WERI-Rb-1 (cell line): ENCODE data around the gene MLYCD.
"Not testable (repeated sequence)": the region's sequence is repeated elsewhere in the genome, so short reads cannot be mapped to it uniquely, and the experiment has no call there.

Experiments used
- DNase-seq: peaks from one replicate; pipeline ENCODE4 v3.0.0-alpha.2; 2020
- H3K27ac ChIP-seq: fragments of 250-450 bp; sonication (Bioruptor Pico); 2 replicates; pipeline ENCODE4 v1.5.1; 2020; ENCODE audit warnings: mild to moderate bottlenecking, moderate library complexity
- H3K27me3 ChIP-seq: fragments of 250-450 bp; sonication (Bioruptor Pico); 2 replicates; pipeline ENCODE4 v1.5.1; 2021; ENCODE audit warnings: mild to moderate bottlenecking, low read depth, moderate library complexity; ENCODE audit not compliant: insufficient read depth, severe bottlenecking
- H3K36me3 ChIP-seq: fragments of 250-450 bp; sonication (Bioruptor Pico); 2 replicates; pipeline ENCODE4 v1.5.1; 2020; ENCODE audit warnings: mild to moderate bottlenecking, moderate library complexity
- H3K4me3 ChIP-seq: 2 replicates; pipeline ENCODE4 v1.5.1; 2011; ENCODE audit warnings: low read depth, mild to moderate bottlenecking, control low read depth, low read length
- H3K9me3 ChIP-seq: fragments of 250-450 bp; sonication (Bioruptor Pico); 2 replicates; pipeline ENCODE4 v1.5.1; 2021; ENCODE audit warnings: mild to moderate bottlenecking, moderate library complexity; ENCODE audit not compliant: severe bottlenecking
- TF ChIP-seq, protein P1 (sequence below): IDR thresholded peaks from 2 replicates; pipeline ENCODE4 v1.5.1; 2011; ENCODE audit warnings: low read depth, mild to moderate bottlenecking, control low read depth, inconsistent platforms, low read length

The MLYCD gene

DNA sequence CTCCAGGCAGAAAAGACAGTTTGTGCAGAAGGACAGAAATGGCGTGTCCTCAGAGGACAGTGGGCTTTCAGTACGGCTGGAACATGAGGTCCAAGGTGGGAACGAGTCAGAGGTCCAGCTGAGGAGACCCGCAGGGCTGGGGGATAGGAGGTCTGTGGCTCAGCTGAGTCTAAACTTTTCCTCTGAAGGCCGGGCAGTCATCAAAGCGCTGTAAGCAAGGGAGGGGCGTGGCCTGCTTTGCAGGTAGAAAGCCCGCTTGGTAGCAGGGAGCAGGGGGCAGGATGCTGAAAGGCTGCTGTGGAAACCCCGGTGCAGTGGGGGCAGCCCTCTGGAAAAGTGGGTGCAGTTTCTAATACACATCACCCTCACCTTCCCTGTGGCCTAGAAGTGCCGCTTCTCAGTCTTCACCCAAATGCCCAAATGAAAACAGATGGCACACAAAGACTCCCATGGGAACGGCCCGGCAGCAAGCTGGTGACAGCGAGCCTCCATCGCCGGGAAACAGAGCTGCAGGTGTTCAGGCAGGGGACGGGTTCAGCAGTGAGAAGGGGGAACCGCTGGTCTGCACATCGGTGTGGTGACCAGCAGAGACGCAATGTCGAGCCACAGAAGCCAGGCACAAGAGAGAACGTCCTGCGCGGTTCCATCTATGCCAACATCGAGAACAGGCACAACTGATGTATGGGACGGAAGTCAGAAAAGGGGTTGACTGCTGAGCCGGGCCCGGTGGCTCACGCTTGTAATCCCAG lies 41.9 kb downstream of the MLYCD start:
- no peaks in the 10 kb centered on the region for H3K27me3 ChIP-seq
- no peak overlapping the region for H3K4me3 ChIP-seq
- H3K36me3 ChIP-seq: no peaks in the 10 kb centered on the region
- DNase-seq: no peak
- TF ChIP-seq, protein P1, sequence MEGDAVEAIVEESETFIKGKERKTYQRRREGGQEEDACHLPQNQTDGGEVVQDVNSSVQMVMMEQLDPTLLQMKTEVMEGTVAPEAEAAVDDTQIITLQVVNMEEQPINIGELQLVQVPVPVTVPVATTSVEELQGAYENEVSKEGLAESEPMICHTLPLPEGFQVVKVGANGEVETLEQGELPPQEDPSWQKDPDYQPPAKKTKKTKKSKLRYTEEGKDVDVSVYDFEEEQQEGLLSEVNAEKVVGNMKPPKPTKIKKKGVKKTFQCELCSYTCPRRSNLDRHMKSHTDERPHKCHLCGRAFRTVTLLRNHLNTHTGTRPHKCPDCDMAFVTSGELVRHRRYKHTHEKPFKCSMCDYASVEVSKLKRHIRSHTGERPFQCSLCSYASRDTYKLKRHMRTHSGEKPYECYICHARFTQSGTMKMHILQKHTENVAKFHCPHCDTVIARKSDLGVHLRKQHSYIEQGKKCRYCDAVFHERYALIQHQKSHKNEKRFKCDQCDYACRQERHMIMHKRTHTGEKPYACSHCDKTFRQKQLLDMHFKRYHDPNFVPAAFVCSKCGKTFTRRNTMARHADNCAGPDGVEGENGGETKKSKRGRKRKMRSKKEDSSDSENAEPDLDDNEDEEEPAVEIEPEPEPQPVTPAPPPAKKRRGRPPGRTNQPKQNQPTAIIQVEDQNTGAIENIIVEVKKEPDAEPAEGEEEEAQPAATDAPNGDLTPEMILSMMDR: no peak
- H3K27ac ChIP-seq: no peak overlapping the region
- no peaks in the 10 kb centered on the region for H3K9me3 ChIP-seq

DNA sequence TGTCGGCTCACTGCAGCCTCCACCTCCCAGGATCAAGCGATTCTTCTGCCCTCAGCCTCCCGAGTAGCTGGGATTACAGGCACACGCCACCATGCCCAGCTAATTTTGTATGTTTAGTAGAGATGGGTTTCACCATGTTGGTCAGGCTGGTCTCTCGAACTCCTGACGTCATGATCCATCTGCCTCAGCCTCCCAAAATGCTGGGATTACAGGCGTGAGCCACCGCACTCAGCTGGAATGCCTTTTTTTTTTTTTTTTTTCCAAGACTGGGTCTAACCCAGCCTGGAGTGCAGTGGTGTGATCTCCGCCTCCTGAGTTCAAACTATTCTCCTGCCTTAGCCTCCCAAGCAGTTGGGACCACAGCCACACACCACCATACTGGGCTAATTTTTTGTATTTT lies 42.6 kb downstream of the MLYCD start:
- not testable (repeated sequence) for H3K36me3 ChIP-seq, H3K4me3 ChIP-seq, DNase-seq, H3K27ac ChIP-seq, H3K9me3 ChIP-seq, H3K27me3 ChIP-seq

DNA sequence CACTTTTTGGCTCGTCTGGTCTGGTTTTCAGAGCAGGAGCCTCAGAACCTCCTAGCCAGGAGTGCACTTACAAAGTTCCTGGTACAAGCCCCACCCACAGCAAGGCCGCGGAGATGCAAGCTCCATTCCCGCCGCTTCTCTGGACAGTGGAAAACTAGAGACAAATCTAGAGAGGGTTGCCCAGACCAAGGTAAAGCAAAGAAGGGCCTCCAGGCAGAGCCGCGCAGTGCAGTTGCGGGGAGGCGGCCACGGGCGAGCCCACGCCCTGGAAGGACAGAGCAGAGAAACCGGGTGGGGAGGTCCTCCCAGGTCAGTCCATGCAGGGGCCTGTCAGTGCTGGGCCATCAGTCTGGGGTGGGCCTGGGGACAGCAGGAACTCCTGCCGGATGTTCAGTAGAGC lies 43.2 kb downstream of the MLYCD start:
- TF ChIP-seq, protein P1: no peak
- Histone ChIP-seq H3K4me3 (no peak overlapping the region), H3K36me3 (no peaks in the 10 kb centered on the region), H3K9me3 (no peaks in the 10 kb centered on the region), H3K27ac (no peak overlapping the region), H3K27me3 (no peaks in the 10 kb centered on the region)
- DNase-seq: no peak

- TF ChIP-seq, protein P1: no peak
- Histone ChIP-seq H3K27ac (no peak overlapping the region), H3K36me3 (no peaks in the 10 kb centered on the region)
These were observed 44.0 kb downstream of the MLYCD start for GRCh38 chr16:83942815-83943515.

GRCh38 chr16:83943516-83944050 lies 44.7 kb downstream of the MLYCD start:
- TF ChIP-seq, protein P1: no peak

More at GRCh38 chr16:83942815-83943515, 44.0 kb downstream of the MLYCD start:
- Histone ChIP-seq H3K27me3 (no peaks in the 10 kb centered on the region), H3K4me3 (no peak overlapping the region), H3K9me3 (no peaks in the 10 kb centered on the region)
- DNase-seq: no peak

DNA sequence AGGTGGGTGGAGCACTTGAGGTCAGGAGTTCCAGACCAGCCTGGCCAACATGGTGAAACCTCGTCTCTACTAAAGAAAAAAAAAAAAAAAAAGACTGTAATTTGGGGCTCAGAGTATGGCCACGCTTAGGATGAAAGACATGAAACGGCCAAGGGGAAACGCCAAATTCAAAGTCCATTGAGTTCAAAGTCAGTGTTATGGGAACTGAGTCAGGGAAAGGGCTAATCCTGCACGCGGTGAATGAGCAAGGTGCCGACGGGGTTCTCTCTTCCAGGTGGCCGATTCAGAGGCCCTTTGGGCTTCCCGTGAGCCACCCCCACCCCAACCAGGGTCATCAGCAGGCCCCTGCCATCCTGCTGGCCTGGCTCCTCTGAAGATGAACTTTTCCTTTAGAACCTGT lies 46.7 kb downstream of the MLYCD start:
- H3K4me3 ChIP-seq: no peak overlapping the region
- H3K27ac ChIP-seq: no peak overlapping the region
- no peaks in the 10 kb centered on the region for H3K27me3 ChIP-seq
- DNase-seq: no peak
- TF ChIP-seq, protein P1: no peak
- H3K36me3 ChIP-seq: no peaks in the 10 kb centered on the region
- H3K9me3 ChIP-seq: no peaks in the 10 kb centered on the region

More at GRCh38 chr16:83943516-83944050, 44.7 kb downstream of the MLYCD start:
- Histone ChIP-seq H3K27ac (no peak overlapping the region), H3K4me3 (no peak overlapping the region), H3K9me3 (no peaks in the 10 kb centered on the region), H3K36me3 (no peaks in the 10 kb centered on the region), H3K27me3 (no peaks in the 10 kb centered on the region)
- DNase-seq: no peak
